Measurements from ENCODE around the gene RGS9. TPM values are rescaled to one million over a fixed set of nuclear protein-coding genes. Genes with fewer than 3 reads are reported as not detected.
"Not testable (repeated sequence)": the region's sequence is repeated elsewhere in the genome, so short reads cannot be mapped to it uniquely, and the experiment has no call there.

RGS9 gene
- total RNA-seq, 1 donor from 2014 or later = 3.1 TPM

DNA sequence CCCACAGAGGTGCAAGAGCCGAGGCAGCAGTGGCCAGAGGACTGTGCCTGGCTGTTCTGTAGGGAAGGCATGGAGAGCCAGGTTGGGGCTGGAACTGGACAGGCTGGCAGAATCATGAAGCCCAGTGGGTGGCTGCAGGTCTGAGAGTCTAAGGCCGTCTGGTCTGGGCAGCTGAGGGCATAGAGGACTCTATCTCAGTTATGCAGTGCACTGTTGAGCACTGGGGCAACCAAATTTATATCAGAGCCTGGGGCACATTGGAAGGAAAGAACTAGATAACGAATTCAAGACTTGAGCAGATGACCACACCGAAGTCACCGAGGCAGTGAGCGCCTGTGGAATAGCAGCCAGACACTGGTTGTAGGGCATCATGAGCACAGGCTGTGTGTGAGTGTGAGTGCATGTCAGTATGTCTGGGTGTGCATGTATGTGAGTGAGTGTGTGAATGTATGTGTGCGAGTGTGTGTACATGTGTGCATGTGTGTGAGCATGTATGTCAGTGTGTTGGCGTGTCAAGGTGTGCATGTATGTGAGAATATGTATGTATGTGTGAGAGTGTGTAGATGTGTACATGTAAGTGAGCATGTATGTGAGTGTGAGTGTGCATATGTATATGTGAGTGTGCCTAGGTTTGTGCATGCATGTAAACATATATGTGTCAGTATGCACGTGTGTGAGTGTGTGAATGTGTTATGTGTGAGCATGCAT, 37.0 kb downstream of the RGS9 start:
- Mint-ChIP-seq H3K36me3 (ENCODE audit: low read depth) (peaks cover 7% of the 10 kb centered on the region), H3K4me1 (peaks cover 39% of the 10 kb centered on the region), H3K9me3 (peaks cover 15% of the 10 kb centered on the region), H3K4me3 (no peak overlapping the region), H3K27me3 (no peaks in the 10 kb centered on the region), H3K27ac (no peak overlapping the region)
- DNase-seq = no peak
- intact Hi-C loops (cut with micrococcal nuclease) = no loop called here

- H3K4me3 Mint-ChIP-seq = no peak overlapping the region
- peaks cover 47% of the 10 kb centered on the region for H3K4me1 Mint-ChIP-seq
- H3K27me3 Mint-ChIP-seq = no peaks in the 10 kb centered on the region
- no peak overlapping the region for H3K27ac Mint-ChIP-seq
- intact Hi-C loops (cut with micrococcal nuclease) = no loop called here
- H3K36me3 Mint-ChIP-seq (ENCODE audit: low read depth) = peaks cover 7% of the 10 kb centered on the region
- H3K9me3 Mint-ChIP-seq = peaks cover 15% of the 10 kb centered on the region
- no peak for DNase-seq
Measured at GRCh38 chr17:65174974-65175373, 37.8 kb downstream of the RGS9 start.

DNA sequence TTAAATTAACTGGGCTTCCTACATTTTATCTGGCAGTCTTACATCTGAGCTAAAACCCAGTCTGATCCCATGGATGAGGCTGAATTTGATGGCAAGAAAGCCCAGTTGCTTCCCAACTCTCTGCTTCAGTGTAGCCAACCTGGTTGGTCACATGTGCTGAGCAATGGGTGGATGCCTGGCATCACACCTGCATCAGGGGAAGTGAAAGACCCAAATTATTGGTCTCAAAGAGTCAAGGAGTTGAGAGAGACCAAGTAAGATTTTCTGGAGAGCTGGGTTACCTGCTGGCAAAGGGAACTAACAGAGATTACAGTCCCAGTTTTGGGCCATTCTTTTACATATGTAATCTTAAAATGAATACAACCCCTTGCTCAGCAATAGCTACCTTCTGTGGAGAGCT, 38.8 kb downstream of the RGS9 start:
- Mint-ChIP-seq H3K27me3 (no peaks in the 10 kb centered on the region), H3K4me1 (peaks cover 55% of the 10 kb centered on the region), H3K27ac (no peak overlapping the region), H3K36me3 (ENCODE audit: low read depth) (peaks cover 7% of the 10 kb centered on the region), H3K9me3 (peaks cover 15% of the 10 kb centered on the region), H3K4me3 (no peak overlapping the region)
- intact Hi-C loops (cut with micrococcal nuclease) = no loop called here
- DNase-seq = no peak

GRCh38 chr17:65176646-65177409, 39.7 kb downstream of the RGS9 start:
- H3K27ac Mint-ChIP-seq = peak overlapping the region; percentile 71
- peaks cover 15% of the 10 kb centered on the region for H3K9me3 Mint-ChIP-seq
- peaks cover 7% of the 10 kb centered on the region for H3K36me3 Mint-ChIP-seq (ENCODE audit: low read depth)
- intact Hi-C loops (cut with micrococcal nuclease) = no loop called here
- no peaks in the 10 kb centered on the region for H3K27me3 Mint-ChIP-seq
- no peak overlapping the region for H3K4me3 Mint-ChIP-seq
- no peak for DNase-seq
- peaks cover 56% of the 10 kb centered on the region for H3K4me1 Mint-ChIP-seq

DNA sequence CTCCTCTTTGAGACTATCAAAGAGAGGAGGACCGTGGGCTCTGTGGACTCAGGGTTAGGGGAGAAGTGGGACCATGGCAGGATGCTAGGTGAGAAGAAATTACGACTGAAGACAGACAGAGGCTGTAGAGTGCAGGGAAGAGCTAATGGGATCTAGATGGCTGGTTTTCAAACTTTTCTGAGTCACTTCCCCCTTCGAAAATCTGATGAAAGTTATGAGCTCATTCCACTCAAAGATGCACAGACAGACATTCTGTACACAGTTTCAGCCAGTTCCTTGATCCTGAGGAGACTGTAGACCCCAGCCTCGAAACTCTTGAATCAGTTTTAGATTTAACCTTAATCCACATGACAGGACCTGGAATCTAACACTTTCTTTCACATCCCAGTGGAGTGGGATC, 40.7 kb downstream of the RGS9 start:
- Mint-ChIP-seq H3K27ac (peak overlapping the region; percentile 79), H3K36me3 (ENCODE audit: low read depth) (peaks cover 7% of the 10 kb centered on the region), H3K4me1 (peaks cover 60% of the 10 kb centered on the region), H3K4me3 (no peak overlapping the region), H3K9me3 (peaks cover 15% of the 10 kb centered on the region), H3K27me3 (no peaks in the 10 kb centered on the region)
- no peak for DNase-seq
- intact Hi-C loops (cut with micrococcal nuclease) = no loop called here

DNA sequence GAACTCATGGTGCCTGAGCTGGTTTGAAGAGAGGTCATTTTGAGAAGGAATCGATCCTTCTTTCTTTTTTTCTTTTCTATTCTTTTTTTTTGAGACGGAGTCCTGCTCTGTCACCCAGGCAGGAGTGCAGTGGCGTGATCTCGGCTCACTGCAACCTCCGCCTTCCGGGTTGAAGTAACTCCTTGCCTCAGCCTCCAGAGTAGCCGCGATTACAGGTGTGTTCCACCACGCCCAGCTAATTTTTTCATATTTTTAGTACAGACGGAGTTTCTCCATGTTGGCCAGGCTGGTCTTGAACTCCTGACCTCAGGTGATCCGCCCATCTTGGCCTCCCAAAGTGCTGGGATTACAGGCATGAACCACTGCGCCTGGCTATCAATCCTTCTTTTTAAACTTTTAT, 43.1 kb downstream of the RGS9 start:
- H3K4me1 Mint-ChIP-seq = peaks cover 73% of the 10 kb centered on the region
- H3K9me3 Mint-ChIP-seq = peaks cover 15% of the 10 kb centered on the region
- H3K36me3 Mint-ChIP-seq (ENCODE audit: low read depth); H3K27me3 Mint-ChIP-seq; DNase-seq: not testable (repeated sequence)
- H3K27ac Mint-ChIP-seq = peak overlapping the region; percentile 87
- H3K4me3 Mint-ChIP-seq = peak overlapping the region; percentile 54
- intact Hi-C loops (cut with micrococcal nuclease) = loop anchor here (2.0 to 5.0 kb wide), 4 partner anchors 19 to 205 kb away; partner anchors contain the start of gene RGS9

GRCh38 chr17:65180752-65181236, 43.6 kb downstream of the RGS9 start:
- Mint-ChIP-seq H3K27ac (peak overlapping the region; percentile 87), H3K9me3 (peaks cover 15% of the 10 kb centered on the region), H3K4me3 (peak overlapping the region; percentile 54), H3K4me1 (peaks cover 75% of the 10 kb centered on the region)
- H3K36me3 Mint-ChIP-seq (ENCODE audit: low read depth); H3K27me3 Mint-ChIP-seq; DNase-seq: not testable (repeated sequence)
- intact Hi-C loops (cut with micrococcal nuclease) = loop anchor here (1.0 to 5.0 kb wide), 9 partner anchors 12 to 206 kb away; partner anchors contain the start of gene RGS9

DNA sequence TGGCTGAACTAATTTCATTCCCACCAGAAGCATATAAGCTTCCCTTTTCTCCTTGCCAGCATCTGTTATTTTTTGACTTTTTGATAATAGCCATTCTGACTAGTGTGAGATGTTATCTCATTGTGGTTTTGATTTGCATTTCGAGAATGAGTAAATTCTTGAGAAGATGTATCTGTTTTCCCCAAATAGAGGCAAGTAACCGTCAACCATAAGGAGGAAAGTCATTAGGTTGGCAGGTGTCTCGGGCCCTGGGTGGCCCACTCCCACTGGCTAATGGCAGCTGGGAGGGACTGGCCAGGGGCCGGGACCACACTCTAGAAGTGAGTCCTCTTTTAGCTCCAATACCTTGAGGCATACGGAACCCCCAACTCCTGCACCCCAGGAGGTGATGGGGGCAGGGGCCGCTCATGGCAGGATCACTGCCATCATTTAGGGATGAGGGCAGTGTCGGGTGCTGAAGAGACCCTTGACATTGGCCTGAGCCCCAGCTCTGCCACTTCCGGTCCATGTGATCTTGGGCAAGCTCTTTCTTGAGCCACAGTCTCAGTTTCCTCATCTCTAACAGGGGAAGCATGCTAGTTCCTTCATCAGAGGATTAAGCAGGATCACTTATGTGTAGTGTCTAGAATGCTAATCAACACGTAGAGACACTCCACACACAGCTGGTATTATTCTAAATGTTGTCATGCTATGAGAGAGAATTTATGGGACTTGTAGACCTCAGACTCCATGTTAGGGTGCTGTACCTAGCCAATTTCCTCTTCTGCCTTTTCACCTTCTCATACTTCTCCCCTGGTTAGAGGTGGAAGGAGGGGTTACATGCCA, 44.3 kb downstream of the RGS9 start:
- Mint-ChIP-seq H3K4me1 (peaks cover 73% of the 10 kb centered on the region), H3K27me3 (no peaks in the 10 kb centered on the region), H3K4me3 (peak overlapping the region; percentile 54), H3K36me3 (ENCODE audit: low read depth) (peaks cover 7% of the 10 kb centered on the region), H3K9me3 (peaks cover 12% of the 10 kb centered on the region), H3K27ac (peak overlapping the region; percentile 87)
- peak; percentile 82 for DNase-seq
- intact Hi-C loops (cut with micrococcal nuclease) = loop anchor here (1.0 to 5.0 kb wide), 9 partner anchors 11 to 207 kb away; partner anchors contain the start of gene RGS9

DNA sequence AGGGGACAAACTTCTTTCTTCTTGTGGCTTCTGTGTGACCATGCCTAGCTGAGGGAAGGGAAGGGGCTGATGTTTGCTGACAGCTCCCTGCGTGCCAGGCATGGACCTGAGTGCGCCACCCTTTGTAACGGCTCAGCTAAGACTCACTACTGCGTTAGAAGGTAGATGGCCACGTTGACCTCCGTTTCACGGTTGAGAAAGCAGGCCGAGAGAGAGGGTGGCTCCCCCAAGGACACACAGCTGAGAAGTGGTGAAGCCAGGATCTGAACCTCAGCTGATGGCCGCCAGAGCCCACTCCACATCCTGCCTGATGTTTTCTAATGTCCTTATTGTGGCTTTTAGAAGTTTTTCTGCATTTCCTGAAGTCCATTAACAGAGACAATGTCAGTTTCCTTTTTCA, 45.1 kb downstream of the RGS9 start:
- no peak overlapping the region for H3K4me3 Mint-ChIP-seq
- H3K9me3 Mint-ChIP-seq = peaks cover 5% of the 10 kb centered on the region
- H3K27me3 Mint-ChIP-seq = no peaks in the 10 kb centered on the region
- H3K27ac Mint-ChIP-seq = peak overlapping the region; percentile 87
- H3K4me1 Mint-ChIP-seq = peaks cover 65% of the 10 kb centered on the region
- intact Hi-C loops (cut with micrococcal nuclease) = loop anchor here (5.0 kb wide), 2 partner anchors 45 to 140 kb away; partner anchors contain the start of gene RGS9
- no peak for DNase-seq
- peaks cover 1% of the 10 kb centered on the region for H3K36me3 Mint-ChIP-seq (ENCODE audit: low read depth)

- Mint-ChIP-seq H3K27me3 (no peaks in the 10 kb centered on the region), H3K9me3 (no peaks in the 10 kb centered on the region), H3K36me3 (ENCODE audit: low read depth) (no peaks in the 10 kb centered on the region), H3K27ac (peak overlapping the region; percentile 13), H3K4me1 (peaks cover 54% of the 10 kb centered on the region), H3K4me3 (no peak overlapping the region)
- intact Hi-C loops (cut with micrococcal nuclease) = loop anchor here (5.0 kb wide), 2 partner anchors 46 to 141 kb away; partner anchors contain the start of gene RGS9
- DNase-seq = no peak
Measured at GRCh38 chr17:65183736-65184135, 46.6 kb downstream of the RGS9 start.

- Mint-ChIP-seq H3K36me3 (ENCODE audit: low read depth) (no peaks in the 10 kb centered on the region), H3K27me3 (no peaks in the 10 kb centered on the region), H3K4me1 (peaks cover 48% of the 10 kb centered on the region), H3K9me3 (no peaks in the 10 kb centered on the region), H3K4me3 (no peak overlapping the region), H3K27ac (peak overlapping the region; percentile 42)
- no peak for DNase-seq
- intact Hi-C loops (cut with micrococcal nuclease) = loop anchor here (5.0 kb wide), 2 partner anchors 47 to 142 kb away; partner anchors contain the start of gene RGS9
Measured at GRCh38 chr17:65184235-65184959, 47.2 kb downstream of the RGS9 start.

GRCh38 chr17:65185062-65185461, 47.9 kb downstream of the RGS9 start:
- peaks cover 41% of the 10 kb centered on the region for H3K4me1 Mint-ChIP-seq
- peak overlapping the region; percentile 42 for H3K27ac Mint-ChIP-seq

More at GRCh38 chr17:65185062-65185461, 47.9 kb downstream of the RGS9 start:
- Mint-ChIP-seq H3K4me3 (no peak overlapping the region), H3K9me3 (no peaks in the 10 kb centered on the region), H3K27me3 (no peaks in the 10 kb centered on the region), H3K36me3 (ENCODE audit: low read depth) (no peaks in the 10 kb centered on the region)
- intact Hi-C loops (cut with micrococcal nuclease) = no loop called here
- no peak for DNase-seq

All from activated CD4-positive, alpha-beta T cell treated with anti-CD3 and anti-CD28 coated beads, Interleukin-2, amount 10 ng/mL, durations not matched to agents 24 days and 14 days (primary cell).